AG10803 (cell line): Measurements from ENCODE around the gene CD79A.
"Not testable (repeated sequence)": the region's sequence is repeated elsewhere in the genome, so short reads cannot be mapped to it uniquely, and the experiment has no call there.

Source experiments
- DNase-seq: peaks from one replicate; pipeline ENCODE4 v3.0.0; 2010; ENCODE audit warnings: low read depth
- H3K4me3 ChIP-seq: 2 replicates; pipeline ENCODE4 v1.5.1; 2011; ENCODE audit warnings: mild to moderate bottlenecking, low read length, control low read depth
- TF ChIP-seq, protein P1 (sequence below): conservative IDR thresholded peaks from 2 replicates; pipeline ENCODE4 v1.5.1; 2011; ENCODE audit warnings: mild to moderate bottlenecking, low read length, control low read depth, inconsistent platforms

Gene CD79A

DNA sequence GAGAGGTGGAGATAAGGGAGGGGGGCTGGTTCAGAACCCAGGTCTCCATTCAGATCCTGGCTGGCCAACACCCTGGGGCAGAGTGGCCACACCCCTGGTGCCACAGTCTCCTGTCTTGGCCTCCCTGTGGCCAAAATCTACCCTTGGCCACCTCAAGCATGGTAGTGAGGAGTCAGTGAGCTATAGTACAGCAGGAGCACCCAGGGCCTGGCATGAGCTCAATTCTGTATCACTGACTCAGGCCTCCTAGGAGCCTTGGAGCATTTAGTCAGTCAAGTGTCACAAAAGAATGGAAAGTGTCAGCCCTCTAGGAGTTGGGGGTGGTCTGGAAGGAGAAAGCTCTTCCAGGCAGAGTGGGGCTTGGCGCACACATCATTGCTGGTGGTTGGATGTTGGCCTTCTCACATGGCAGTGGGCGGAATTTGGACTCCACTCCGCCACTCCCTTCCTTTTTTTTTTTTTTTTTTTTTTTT, 6.6 kb upstream of the CD79A start:
- DNase-seq = peak; percentile 45
- TF ChIP-seq, protein P1, sequence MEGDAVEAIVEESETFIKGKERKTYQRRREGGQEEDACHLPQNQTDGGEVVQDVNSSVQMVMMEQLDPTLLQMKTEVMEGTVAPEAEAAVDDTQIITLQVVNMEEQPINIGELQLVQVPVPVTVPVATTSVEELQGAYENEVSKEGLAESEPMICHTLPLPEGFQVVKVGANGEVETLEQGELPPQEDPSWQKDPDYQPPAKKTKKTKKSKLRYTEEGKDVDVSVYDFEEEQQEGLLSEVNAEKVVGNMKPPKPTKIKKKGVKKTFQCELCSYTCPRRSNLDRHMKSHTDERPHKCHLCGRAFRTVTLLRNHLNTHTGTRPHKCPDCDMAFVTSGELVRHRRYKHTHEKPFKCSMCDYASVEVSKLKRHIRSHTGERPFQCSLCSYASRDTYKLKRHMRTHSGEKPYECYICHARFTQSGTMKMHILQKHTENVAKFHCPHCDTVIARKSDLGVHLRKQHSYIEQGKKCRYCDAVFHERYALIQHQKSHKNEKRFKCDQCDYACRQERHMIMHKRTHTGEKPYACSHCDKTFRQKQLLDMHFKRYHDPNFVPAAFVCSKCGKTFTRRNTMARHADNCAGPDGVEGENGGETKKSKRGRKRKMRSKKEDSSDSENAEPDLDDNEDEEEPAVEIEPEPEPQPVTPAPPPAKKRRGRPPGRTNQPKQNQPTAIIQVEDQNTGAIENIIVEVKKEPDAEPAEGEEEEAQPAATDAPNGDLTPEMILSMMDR = no peak
- no peak overlapping the region for H3K4me3 ChIP-seq

DNA sequence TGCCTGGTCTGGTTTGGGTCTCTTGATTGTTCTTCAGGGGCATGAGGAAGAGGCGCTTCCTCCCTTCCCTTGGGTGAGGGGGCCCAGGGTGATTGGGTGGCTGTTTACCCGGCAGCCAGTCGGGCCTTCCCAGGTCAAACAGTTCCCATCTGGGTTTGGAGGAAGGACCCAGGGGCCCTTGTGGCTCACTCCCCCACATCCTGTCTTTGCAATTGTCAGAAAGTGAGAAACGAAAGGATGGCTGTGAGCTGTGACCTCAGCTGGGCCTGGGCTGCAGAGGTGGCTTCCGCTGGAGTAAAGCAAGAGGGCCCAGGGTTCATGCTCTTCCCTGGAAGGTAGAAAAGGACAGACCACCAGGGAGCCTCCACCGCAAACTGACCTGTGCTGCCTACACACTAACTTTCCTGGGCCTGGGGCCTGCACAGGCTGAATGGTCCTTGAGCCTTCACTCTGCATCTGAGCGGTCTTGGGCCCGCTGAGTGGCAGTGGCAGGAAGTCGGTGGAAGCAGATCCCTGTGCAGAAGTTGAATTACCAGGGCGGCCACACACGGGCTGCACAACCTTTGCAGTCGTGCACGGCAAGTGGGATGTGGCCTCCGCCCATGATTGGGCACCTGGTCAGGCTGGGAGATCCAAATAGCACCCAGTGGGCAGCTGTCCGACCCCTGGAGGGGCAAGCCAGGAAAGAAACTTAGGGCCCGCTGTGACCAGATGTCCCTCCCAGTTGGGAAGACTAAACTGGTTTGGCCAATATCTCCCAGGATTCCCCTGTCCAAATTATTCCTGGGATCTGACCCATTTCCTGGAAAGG, 5.3 kb upstream of the CD79A start:
- TF ChIP-seq, protein P1 = no peak
- no peak for DNase-seq

DNA sequence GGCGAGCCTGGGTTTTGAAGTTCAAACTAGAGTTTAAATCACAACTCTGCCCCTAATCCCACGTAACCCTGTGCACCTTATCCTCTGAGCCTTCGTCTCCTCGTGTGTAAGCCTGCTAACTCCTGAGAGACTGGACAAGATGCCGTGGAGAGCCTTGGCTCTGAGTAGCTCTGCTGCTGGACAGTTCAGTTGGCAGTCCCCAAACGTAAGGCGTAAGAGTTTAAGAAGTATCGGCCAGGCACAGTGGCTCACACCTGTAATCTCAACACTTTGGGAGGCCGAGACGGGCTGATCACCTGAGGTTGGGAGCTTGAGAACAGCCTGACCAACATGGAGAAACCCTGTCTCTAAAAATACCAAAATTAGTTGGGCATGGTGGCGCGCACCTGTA, 4.7 kb upstream of the CD79A start:
- no peak for DNase-seq
- TF ChIP-seq, protein P1 = no peak
- H3K4me3 ChIP-seq = no peak overlapping the region

More for the DNA sequence above, 5.3 kb upstream of the CD79A start:
- no peak overlapping the region for H3K4me3 ChIP-seq

GRCh38 chr19:41872775-41873647, 4.1 kb upstream of the CD79A start:
- TF ChIP-seq, protein P1 = peak; percentile 65
- no peak overlapping the region for H3K4me3 ChIP-seq
- DNase-seq = peak; percentile 52

- DNase-seq, H3K4me3 ChIP-seq: not testable (repeated sequence)
These were observed 1.1 kb upstream of the CD79A start for GRCh38 chr19:41875973-41876372.

GRCh38 chr19:41877916-41878905, 1.1 kb downstream of the CD79A start:
- TF ChIP-seq, protein P1 = no peak
- no peak for DNase-seq
- H3K4me3 ChIP-seq = no peak overlapping the region
